NCI-H128 (cell line): ENCODE measurements around the gene COL11A1.
"Not testable (repeated sequence)": the region's sequence is repeated elsewhere in the genome, so short reads cannot be mapped to it uniquely, and the experiment has no call there.

Experiments used
- DNase-seq: peaks from one replicate; lab custom pipeline; 2025; ENCODE audit not compliant: unreplicated experiment; lab: John Stamatoyannopoulos, UW

COL11A1 gene

DNA sequence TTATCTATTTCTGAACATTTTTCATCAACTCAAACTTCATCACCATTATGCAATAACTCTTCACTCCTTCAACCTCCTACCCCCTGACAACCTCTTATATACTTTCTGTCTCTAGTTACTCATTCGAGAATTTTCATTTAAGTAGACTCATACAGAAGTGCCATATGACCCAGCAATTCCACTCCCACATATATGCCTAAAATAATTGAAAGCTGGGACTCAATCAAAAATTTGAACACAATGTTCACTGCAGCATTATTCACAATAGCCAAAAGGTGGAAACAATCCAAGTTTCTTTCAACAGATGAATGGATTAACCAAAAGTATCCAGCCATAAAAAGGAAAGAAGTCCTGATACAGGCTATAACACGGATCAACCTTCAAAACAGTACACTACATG lies 24.1 kb downstream of the COL11A1 start:
- no peak for DNase-seq

DNA sequence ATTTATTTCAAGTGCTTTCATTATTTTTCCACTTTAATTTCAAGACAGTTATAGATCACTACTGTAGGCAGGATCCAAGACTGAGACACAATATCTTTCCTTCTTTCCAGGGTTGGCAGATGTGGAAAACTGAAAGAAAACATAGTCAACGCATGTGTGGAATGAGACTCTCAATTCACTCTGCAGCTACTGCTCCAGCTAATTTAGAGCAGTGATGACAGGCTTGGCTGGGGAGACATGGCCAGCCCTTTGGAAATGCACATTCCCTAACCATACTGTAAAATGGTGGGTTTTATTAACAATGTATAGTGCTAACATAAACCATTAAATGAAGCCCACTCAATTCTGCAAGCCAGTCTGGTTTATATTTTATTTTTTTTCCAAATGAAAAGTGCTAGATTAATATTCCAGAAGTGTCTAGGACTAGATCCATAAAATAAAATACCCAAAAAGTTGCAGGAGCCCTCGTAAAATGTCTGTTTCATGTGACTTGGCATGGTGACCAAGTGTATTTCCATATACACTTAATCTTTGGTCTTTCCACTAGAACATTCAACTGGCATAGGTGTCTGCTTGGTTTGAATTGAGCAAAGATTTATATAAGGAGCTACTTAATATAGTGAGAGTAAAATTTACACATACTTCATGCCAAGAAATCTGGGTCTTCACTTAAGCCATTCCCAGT lies 32.9 kb downstream of the COL11A1 start:
- no peak for DNase-seq

DNA sequence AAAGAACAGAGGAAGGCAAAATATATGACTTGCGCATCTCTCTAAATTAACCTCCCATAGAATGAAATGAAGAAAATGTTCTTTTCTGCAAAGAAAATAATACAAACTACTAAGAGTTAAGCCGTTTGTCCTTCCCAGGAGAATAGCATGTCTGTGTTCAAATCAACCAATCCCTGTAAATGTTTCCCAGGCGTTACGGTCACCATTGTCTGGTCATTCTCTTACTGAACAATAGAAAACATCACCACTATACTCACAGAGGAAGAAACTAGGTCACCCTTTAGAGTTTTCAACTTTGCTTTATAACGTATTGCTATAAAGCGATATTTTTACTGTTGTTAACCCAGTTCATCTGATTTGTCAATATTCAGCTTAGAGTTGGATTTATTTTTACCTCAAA lies 34.1 kb downstream of the COL11A1 start:
- DNase-seq: no peak

DNA sequence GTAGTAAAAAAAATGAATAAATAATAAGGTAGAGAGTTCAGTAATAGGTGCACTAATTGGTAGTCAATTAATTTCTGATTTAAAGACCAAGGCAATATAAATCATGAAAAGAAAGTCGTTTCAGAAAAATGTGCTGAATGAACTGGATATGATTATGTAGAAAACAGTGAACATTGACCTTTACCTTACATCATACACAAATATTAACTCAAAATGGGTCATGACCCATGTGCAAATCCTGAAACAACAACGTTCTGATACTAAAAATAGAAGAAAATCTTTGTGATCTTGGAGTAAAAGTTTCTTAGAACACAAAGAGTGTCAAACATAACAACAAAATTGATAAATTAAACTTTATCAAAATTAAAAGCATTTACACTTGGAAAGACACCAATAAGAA lies 39.1 kb downstream of the COL11A1 start:
- DNase-seq: no peak

DNA sequence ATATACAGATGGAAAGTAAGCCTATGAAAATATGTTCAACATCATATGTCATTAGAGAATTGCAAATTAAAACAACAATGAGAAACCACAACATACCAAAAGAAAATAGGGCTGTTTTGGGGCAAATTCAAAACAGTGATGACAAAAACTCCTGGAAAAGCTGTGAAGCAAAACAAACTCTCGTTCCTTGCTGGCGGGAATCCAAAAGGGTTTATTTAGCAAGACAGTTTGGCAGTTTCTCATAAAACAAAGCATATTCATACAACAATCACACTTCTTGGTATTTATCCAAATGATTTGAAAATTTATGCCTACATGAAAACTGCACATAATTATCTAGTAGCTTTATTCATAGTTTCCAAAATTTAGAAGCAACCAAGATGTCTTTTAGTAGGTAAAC lies 44.4 kb downstream of the COL11A1 start:
- no peak for DNase-seq

DNA sequence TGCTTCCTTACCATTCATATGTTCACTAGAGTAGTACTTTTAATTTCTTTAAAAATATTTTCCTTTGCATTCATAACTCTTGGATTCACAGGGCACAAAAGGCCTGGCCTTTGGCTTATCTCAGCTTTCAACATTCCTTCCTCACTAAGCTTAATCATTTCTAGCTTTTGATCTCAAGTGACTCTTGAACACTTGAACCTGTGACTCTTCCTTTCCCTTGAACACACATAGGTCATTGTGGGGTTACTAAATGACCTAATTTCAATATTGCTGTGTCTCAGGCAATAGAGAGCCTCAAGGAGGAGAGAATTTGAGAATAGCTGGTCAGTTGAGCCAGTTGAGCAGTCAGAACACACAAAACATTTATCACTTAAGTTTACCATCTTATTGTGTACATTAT lies 49.9 kb downstream of the COL11A1 start:
- no peak for DNase-seq

DNA sequence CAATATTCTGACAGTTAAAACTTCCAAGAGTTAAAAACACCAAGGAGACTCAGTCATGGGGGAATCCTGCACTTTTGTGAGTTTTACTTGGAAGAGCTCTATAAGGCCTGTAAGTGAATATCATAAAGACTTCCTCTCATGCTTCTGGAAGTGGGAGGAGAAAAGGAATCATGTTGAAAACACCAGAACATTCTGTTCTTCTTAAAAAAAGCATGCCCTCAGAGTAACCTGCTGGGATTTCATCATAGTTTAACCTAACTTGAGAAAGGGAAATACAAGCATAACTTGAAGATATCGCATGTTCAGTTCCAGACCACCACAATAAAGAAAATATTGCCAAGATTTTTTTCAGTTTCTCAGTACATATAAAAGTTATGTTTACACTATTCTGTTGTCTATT lies 51.9 kb downstream of the COL11A1 start:
- DNase-seq: no peak

DNA sequence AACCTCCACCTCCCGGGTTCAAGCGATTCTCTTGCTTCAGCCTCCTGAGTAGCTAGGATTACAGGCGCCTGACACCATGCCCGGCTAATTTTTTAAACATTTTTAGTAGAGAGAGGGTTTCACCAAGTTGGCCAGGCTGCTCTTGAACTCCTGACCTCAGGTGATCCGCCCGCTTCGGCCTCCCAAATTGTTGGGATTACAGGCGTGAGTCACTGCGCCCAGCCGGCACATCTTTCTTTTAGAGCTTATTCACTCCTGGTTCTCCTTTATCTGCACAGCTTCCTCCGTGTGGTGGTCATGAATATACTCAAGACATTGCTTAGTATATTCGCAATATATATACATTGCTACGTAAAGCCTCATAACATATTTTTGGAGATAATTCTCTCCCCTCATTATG lies 80.2 kb downstream of the COL11A1 start:
- DNase-seq: not testable (repeated sequence)

DNA sequence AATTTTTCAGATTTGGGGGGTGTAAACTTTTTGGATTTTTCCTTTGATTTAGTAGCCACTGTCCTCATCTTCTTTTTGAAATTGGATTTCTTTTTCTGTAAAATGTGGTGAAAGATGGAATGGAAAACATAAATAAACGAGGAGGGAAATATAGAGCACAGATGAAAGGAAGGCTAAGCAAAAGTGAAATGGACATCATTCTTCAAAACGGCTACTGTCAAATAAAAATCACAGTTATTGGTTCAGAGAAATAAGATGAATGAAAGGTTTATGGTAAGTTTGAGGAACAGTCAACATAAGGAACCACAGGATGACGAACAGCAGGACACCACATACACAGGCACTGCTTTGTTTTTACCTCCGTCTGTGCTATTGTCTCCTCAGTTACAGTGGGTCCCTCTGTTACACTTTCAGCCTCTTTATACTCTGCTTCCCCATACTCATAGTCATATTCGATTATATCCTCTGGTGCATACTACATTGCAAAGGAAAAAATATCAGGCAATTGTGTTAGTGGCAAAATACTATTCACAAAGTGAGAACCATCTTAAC lies 82.4 kb downstream of the COL11A1 start:
- DNase-seq: no peak

DNA sequence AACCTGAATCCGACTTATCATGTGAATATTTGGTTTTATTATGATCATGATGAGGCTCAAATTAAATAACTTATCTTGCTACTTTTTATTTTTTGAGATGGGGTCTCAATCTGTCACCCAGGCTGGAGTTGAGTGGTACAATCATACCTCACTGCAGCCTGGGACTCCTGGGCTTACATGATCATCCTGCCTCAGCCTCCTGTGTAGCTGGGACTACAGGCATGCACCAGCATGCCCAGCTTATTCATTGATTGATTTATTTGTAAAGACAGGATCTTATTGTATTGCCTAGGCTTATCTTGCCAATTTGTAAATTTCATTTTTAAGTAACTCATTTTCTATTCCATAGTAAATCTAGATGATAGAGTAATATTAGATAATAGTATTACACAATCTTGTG lies 84.3 kb downstream of the COL11A1 start:
- no peak for DNase-seq

DNA sequence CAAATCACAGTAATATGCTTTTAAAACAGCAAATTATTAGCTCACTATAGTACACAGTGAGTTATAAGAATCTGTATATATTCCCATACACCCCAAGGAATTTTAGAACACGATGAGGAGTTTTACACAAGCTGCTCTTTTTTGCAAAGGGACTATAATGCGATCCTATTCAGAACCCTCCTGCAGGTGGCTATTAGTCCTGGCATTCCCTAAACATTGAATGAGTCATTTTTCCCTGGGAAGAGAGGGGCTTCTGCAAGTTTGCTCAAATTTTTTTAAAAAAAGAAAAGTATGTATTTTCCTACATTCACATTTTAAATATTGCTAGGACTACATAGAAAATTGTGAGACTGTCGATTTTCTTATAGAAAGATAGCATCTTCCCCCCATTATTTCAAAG lies 106.3 kb downstream of the COL11A1 start:
- DNase-seq: no peak

DNA sequence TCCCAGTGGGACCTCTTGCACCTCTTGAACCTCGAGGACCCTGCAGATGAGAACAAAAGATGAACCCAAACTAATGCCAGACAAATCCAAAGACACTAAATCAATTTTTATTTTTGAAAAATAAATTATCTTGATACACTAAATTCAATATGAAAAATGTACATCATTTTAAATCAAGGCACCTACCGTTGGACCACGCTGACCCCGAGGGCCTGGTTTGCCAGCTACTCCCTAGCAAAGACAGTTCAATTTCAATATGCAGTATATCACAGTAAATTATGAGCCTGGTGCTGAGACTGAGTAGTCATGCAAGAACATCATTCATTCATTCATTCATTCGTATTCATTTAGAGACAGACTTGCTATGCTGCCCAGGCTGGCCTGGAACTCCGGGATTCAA lies 129.4 kb downstream of the COL11A1 start:
- DNase-seq: no peak

DNA sequence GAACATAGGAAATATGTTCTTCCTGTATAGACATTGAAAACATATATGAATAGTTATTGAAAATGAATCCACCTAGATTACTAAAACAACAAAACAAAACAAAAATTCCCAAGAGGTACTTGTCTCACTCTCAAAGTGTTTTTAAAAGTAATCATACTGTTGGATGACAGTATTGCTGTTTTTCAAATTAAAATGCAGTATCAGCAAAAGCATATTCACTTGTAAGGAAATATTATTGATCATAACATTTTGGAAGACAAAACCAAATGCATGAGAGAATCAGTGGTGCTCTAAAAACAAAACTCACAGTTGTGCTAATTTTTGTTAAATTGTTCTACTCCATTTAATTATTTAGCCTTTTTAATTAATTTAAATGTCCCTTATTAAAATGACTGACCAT lies 131.0 kb downstream of the COL11A1 start:
- no peak for DNase-seq

DNA sequence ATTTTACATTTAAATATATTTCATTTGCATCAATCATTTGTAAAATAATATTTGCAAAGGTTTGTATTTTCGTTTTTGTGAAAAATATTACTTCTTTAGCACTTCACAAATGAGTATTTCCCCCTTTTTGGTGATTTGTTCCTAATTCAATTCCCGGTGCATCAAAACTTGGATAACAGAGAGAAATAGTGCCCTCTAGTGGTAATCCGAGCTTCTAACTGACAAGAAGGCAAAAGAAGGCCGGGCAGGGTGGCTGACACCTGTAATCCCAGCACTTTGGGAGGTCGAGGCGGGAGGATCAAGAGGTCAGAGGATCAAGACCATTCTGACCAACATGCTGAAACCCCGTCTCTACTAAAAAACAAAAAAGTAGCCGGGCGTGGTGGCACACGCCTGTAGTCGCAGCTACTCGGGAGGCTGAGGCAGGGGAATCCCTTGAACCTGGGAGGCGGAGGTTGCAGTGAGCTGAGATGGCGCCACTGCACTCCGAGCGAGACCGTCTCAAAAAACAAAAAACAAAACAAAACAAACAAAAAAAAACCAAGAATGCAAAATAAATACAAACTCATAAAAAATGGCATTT lies 137.7 kb downstream of the COL11A1 start:
- DNase-seq: peak; percentile 20

DNA sequence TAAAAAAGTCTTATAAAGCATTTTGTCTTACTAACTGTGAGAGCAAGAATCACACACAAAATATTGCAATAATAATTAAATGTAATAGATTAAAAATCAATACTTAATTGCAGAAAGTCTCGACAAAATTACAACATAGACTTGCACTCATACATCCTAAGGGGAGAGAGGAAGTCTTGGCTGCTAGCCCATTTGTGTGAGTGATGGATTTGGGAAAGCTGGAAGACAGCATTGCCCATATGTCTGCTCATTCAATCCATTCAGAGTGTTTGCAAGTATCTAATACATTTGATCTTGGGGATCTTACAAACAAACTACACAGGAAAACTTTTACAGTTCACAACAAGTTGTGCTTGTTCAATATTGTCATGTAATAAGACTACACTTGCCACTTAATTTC lies 140.5 kb downstream of the COL11A1 start:
- no peak for DNase-seq

DNA sequence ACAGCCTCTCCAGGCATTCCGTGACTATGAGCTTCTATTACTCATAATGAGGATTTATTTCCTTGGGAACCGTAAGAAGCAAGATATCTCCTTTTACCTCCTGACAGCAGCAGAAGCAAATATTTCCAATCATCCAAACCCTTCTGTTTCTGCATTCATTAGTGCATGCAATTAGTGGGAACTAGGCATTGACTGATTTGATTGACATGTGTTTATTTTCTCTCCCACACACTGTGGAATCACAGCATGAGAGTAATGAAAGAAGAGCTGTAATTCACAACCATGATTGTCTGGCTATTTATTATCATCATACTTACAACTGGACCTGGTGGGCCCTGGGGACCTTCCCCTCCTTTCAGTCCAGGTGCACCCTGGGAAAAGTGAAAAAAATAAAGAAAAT lies 146.8 kb downstream of the COL11A1 start:
- DNase-seq: no peak

DNA sequence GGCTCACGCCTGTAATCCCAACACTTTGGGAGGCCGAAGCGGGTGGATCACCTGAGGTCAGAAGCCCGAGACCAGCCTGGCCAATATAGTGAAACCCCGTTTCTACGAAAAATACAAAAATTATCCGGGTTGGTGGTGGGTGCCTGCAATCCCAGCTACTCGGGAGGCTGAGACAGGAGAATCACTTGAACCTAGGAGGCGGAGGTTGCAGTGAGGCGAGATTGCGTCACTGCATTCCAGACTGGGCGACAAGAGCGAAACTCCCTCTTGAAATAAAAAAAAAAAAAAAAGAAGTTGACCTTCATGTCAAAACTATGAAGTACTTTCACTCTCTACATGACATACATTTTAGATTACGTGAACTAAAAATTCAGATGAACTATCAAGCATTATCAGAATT lies 153.7 kb downstream of the COL11A1 start:
- no peak for DNase-seq

DNA sequence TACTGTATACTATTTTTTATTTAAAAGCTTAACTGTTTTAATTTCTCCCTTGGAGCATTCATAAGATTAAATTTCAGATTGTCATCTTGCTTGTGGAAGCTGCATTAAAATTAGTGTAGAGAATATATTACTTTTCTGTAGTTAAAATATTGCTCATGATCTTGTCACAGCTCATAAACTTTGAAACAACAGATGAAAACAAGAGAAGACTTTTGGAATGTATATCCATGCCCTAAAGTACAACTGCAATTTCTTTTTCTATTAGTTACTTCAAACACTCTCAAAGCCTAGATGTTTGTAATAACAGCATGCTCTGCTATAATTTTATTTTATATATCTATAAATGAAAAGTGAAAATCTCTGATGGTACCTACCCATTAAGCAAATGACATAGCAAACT lies 155.9 kb downstream of the COL11A1 start:
- DNase-seq: no peak

DNA sequence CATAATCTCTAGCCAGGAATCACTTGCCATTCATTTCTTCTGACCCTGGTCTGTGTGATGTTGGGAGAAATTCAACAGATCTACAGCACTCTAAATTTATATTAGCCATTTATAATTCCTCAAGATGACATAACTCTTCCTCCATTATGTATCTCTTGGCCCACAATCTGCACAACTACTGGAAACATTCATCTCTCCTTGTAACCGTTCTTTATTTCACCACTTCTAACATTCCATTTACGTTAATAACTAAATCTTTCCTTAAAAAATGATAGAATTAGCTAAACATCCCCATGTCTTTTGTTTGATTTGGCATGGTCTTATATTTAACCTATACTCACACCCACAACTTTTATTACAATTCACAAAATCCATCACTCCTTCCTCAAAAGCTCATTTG lies 166.0 kb downstream of the COL11A1 start:
- DNase-seq: no peak

DNA sequence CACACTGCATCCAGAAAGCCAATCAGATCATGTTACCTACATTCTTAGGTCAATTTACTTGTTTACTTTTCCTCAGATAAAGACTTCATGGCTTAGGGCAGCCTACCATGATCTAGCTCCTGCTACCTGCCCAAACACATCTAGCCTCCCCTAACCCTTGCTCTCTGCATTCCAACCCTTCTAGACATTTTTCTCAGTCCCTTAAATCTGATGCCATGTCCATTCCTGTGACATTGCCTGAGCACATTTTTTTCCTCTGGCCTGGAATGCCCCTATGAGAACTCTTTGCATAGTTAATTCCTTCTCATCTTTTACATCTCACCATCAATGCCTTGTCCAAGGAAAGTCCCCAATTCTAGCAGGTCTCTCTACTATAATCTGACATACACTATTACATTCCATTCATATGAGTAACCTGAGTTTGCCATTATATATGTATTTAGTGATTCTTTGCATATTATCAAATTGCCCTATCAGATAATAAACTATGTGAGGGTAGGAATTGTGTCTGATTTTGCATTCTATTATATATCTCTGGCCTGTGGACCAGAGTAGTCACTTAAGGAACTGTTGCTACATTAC lies 166.9 kb downstream of the COL11A1 start:
- DNase-seq: no peak

DNA sequence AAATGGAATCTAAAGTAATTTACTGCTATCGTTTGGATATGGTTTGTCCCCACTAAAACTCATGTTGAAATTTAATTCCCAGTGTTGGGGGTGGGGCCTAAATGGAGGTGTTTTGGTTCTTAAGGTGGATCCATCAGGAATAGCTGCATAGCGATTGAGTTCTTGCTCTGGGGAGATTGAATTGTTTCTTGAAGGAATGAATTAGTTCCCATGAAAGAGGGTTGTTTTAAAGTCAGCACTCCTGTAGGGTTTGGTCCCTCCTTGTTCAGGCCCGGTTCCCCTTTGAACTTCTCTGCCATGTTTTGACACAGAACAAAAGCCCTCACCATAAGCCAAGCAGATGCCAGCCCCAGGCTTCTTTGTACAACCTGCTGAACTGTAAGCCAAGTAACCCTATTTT lies 170.9 kb downstream of the COL11A1 start:
- DNase-seq: no peak

DNA sequence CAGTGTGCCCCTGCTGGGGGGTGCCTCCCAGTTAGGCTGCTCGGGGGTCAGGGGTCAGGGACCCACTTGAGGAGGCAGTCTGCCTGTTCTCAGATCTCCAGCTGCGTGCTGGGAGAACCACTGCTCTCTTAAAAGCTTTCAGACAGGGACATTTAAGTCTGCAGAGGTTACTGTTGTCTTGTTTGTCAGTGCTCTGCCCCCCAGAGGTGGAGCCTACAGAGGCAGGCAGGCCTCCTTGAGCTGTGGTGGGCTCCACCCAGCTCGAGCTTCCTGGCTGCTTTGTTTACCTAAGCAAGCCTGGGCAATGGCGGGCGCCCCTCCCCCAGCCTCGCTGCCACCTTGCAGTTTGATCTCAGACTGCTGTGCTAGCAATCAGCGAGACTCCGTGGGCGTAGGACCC lies 175.0 kb downstream of the COL11A1 start:
- not testable (repeated sequence) for DNase-seq

DNA sequence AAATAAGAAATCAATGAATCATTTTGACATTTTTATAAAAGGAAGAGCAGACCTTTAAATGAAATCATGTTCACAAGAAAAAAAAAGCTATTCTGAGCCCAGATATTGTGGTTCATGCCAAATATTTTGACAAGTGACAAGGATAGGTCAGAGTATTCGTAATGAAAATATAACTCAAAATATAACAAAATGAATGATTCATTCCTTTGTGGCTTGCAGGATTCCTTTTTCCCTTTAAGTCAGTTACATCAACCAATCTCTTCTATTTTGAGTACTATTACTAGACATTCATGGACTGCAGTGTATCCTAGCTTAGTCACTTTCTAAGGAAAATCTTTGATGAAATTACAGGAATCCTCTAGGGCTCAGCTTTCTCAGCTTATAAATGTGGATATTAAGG lies 188.7 kb downstream of the COL11A1 start:
- no peak for DNase-seq
